ENCODE results near the gene ADPRHL1.

- TF ChIP-seq CTCF (IDR thresholded peaks at IDR 0.05): no peak
- no peak for TF ChIP-seq POLR2A (IDR thresholded peaks at IDR 0.05)
Measured at GRCh38 chr13:113432506-113433270, 20.6 kb downstream of the ADPRHL1 start.
